ENCODE results near the gene PPIP5K1.

DNA sequence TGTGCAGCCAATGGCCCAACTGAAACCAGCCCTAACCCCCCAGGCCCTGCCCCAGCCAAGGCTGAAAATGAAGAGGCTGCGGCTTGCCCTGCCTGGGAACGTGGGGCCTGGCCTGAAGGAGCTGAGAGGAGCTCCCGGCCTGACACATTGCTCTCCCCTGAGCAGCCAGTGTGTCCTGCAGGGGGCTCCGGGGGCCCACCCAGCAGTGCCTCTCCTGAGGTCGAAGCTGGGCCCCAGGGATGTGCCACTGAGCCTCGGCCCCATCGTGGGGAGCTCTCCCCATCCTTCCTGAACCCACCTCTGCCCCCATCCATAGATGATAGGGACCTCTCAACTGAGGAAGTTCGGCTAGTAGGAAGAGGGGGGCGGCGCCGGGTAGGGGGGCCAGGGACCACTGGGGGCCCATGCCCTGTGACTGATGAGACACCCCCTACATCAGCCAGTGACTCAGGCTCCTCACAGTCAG, 61.4 kb downstream of the PPIP5K1 start:
- no peak for TF ChIP-seq EZH2 (IDR thresholded peaks at IDR 0.05; ENCODE audit: low read length)
- TF ChIP-seq, protein P1, sequence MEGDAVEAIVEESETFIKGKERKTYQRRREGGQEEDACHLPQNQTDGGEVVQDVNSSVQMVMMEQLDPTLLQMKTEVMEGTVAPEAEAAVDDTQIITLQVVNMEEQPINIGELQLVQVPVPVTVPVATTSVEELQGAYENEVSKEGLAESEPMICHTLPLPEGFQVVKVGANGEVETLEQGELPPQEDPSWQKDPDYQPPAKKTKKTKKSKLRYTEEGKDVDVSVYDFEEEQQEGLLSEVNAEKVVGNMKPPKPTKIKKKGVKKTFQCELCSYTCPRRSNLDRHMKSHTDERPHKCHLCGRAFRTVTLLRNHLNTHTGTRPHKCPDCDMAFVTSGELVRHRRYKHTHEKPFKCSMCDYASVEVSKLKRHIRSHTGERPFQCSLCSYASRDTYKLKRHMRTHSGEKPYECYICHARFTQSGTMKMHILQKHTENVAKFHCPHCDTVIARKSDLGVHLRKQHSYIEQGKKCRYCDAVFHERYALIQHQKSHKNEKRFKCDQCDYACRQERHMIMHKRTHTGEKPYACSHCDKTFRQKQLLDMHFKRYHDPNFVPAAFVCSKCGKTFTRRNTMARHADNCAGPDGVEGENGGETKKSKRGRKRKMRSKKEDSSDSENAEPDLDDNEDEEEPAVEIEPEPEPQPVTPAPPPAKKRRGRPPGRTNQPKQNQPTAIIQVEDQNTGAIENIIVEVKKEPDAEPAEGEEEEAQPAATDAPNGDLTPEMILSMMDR (optimal IDR thresholded peaks at IDR 0.05 in 1 of 3, IDR thresholded peaks at IDR 0.05 in 1 of 3, conservative IDR thresholded peaks at IDR 0.05 in 1 of 3; ENCODE audit: extremely low read depth in 1 of 3, insufficient read depth in 2 of 3, low read length in 3 of 3), result no peak
